Activated CD4-positive, alpha-beta T cell treated with anti-CD3 and anti-CD28 coated beads for 48 hours (primary cell): Measurements from ENCODE around the gene BMS1.
"Not testable (repeated sequence)": the region's sequence is repeated elsewhere in the genome, so short reads cannot be mapped to it uniquely, and the experiment has no call there.

ENCODE experiments used
- DNase-seq: peaks from one replicate; pipeline ENCODE4 v3.0.0-alpha.2; 2020

Gene BMS1, protein sequence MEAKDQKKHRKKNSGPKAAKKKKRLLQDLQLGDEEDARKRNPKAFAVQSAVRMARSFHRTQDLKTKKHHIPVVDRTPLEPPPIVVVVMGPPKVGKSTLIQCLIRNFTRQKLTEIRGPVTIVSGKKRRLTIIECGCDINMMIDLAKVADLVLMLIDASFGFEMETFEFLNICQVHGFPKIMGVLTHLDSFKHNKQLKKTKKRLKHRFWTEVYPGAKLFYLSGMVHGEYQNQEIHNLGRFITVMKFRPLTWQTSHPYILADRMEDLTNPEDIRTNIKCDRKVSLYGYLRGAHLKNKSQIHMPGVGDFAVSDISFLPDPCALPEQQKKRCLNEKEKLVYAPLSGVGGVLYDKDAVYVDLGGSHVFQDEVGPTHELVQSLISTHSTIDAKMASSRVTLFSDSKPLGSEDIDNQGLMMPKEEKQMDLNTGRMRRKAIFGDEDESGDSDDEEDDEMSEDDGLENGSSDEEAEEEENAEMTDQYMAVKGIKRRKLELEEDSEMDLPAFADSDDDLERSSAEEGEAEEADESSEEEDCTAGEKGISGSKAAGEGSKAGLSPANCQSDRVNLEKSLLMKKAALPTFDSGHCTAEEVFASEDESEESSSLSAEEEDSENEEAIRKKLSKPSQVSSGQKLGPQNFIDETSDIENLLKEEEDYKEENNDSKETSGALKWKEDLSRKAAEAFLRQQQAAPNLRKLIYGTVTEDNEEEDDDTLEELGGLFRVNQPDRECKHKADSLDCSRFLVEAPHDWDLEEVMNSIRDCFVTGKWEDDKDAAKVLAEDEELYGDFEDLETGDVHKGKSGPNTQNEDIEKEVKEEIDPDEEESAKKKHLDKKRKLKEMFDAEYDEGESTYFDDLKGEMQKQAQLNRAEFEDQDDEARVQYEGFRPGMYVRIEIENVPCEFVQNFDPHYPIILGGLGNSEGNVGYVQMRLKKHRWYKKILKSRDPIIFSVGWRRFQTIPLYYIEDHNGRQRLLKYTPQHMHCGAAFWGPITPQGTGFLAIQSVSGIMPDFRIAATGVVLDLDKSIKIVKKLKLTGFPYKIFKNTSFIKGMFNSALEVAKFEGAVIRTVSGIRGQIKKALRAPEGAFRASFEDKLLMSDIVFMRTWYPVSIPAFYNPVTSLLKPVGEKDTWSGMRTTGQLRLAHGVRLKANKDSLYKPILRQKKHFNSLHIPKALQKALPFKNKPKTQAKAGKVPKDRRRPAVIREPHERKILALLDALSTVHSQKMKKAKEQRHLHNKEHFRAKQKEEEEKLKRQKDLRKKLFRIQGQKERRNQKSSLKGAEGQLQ

DNA sequence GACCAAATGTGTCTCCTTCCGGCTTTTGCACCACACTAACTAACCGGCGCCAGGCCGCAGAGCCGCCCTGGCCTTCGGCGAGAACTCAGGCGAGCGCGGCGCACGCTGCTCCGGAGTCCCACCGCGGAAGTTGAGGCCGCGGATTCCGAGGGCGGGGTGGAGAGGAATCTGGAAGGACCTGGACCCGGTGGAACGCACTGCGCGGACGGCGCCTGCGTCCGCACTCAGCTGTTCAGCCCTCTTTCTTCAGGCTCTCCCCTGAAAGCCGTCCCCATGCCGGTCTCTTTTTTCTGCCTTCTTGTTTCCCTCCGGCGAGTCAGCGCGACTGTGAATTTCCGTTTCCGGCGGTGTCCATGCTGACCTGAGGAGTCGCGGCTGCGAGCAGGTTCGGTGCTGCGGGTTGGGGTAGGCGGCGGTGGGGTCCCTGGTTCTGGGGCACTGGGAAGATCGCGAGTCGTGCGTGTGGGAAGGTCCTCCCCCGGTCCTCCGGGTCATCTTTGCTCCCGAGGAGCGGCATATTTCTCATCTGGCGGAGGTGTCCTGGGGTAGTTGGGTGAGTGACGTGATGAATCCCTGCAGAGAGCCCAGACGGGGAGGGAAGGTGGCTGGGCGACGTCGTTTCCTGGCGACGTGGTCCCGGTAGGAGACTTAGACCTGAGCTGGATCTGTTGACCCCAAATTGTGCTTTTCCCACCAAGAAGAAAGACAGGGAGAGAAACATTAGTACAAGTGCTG, at the start of gene BMS1:
Gene BMS1 (plus strand): TSS at position 350 of the 735 bp plus-strand sequence. CDS start 1,600 bp downstream, outside the sequence.
- DNase-seq: peak; percentile 92

DNA sequence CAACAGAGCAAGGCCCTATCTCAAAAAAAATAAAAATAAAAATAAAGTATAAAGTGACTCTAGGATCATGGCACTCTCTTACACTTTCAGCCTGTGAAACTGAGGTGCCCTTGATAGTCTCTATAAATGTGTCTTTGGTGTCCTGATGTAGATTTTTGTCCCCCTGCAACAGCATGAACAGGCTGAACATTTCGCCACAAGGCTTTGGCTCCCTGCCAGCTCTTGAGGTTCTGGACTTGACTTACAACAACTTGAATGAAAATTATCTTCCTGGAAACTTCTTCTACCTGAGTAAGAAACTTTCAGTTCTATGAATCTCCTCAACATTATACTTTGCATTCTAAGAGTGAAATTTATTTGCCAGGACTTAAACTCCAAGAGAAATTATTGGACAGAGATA, 48.1 kb upstream of the BMS1 start:
- DNase-seq: peak; percentile 9

DNA sequence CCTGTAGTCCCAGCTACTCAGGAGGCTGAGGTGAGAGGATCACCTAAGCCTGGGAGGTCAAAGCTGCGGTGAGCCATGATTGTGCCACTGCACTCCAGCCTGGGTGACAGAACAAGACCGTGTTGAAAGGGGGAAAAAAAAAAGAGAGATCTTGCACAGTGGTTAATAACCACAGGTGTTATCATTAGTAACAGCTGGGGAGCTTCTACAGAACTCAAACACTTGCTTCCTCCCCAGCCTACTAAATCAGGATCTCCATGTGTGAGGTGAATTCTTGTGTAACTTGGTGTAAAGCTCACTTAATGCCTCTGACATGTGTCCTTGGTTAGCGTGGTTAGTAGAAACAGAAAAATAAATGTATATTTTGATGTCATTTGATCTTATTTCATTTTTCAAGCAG, 43.9 kb upstream of the BMS1 start:
- DNase-seq: no peak

DNA sequence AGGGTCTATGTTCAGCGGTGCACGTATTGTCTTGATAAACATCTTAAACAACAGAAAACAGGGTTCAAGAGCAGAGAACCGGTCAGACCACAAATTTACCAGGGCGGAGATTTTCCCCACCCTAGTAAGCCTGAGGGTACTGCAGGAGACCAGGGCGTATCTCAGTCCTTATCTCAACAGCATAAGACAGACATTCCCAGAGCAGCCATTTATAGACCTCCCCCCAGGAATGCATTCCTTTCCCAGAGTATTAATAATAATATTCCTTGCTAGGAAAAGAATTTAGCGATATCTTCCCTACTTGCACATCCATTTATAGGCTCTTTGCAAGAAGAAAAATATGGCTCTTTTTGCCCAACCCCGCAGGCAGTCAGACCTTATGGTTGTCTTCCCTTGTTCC, 41.1 kb upstream of the BMS1 start:
- DNase-seq: not testable (repeated sequence)

DNA sequence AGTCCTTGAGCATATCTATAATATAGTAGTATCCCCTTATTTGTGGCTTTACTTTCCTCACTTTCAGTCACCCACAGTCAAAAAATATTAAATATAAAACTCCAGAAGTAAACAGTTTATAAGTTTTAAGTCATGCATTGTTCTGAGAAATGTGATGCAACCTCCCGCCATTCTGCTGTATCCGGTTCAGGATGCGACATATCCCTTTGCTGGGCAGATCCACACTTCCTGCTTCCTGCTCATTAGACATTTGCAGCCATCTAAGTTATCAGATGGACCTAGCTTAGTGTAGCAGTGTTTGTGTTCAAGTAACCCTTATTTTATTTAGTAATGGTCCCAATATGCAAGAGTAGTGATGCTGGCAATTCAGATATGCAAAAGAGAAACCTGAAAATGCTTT, 38.9 kb upstream of the BMS1 start:
- no peak for DNase-seq

DNA sequence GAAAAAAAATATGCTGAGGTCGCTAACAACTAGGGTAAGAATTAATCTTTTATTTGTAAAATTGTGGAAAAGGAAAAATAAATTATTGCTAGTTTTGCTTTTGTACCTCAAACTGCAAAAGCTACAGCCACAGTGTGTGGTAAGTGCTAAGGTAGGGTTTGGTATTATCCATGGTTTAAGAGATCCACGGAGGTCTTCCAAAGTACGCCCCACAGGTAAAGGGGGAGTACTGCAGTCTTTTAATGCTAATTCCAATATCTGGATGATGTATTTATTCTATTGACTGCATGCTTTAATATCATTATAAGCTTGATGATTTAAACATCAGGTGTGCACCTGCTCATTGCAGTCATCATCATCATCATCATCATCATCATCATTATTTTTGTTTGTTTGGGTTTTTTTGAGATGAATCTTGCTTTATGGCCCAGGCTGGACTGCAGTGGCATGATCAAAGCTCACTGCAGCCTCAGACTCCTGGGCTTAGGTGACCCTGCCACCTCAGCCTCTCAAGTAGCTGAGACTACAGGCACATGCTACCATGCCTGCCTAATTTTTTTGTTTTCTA, 38.4 kb upstream of the BMS1 start:
- DNase-seq: no peak

DNA sequence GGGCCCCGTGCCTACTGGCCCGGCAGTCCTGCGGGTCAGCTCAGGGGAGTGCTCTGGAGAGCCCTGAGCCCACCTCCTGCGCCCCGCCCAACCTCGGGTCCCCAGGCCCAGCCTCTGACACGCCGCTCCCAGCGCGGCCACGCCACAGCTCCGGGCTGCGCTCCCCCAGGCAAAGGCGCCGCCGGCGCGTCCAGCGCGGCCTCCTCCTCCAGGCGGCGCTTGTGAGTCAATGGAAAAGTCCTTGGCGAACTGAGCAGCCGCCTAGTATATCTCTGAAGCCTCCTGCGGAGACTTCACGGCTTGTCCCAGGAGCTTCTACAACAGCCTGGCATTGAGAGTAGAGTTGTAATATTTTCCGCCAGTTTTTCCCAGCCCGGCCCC, 29.5 kb upstream of the BMS1 start:
- peak; percentile 85 for DNase-seq

DNA sequence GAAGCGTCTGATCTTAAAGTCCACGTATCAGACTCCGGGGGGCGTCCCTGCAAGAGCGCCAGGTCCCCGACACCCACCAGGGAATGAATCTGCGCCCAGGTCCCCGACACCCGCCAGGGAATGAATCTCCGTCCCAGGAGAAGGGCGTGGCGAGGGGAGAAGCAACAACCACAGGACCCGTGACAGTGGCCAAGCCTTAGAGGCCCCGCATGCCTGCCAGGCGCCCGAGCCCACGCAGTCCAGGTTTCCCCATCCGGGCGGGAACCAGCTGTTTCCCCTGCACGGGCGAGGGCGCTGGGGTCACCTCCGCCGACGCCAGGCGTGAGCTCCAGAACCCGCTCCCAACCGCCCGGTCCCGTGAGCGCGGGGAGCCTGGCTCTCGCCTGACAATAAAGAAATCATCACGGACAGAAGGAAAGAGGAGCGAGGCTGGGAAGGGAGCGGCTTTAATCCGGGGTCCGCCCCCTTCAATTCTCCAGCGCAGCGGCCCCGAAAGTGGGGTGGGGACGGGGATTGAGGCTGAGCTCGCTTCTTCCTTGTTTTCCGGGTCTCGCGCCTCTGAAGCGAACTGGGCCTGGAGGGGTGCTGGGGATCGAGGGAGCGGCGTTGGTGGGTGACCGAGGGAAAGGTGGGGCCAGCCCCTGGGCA, 29.0 kb upstream of the BMS1 start:
- DNase-seq: peak; percentile 20

DNA sequence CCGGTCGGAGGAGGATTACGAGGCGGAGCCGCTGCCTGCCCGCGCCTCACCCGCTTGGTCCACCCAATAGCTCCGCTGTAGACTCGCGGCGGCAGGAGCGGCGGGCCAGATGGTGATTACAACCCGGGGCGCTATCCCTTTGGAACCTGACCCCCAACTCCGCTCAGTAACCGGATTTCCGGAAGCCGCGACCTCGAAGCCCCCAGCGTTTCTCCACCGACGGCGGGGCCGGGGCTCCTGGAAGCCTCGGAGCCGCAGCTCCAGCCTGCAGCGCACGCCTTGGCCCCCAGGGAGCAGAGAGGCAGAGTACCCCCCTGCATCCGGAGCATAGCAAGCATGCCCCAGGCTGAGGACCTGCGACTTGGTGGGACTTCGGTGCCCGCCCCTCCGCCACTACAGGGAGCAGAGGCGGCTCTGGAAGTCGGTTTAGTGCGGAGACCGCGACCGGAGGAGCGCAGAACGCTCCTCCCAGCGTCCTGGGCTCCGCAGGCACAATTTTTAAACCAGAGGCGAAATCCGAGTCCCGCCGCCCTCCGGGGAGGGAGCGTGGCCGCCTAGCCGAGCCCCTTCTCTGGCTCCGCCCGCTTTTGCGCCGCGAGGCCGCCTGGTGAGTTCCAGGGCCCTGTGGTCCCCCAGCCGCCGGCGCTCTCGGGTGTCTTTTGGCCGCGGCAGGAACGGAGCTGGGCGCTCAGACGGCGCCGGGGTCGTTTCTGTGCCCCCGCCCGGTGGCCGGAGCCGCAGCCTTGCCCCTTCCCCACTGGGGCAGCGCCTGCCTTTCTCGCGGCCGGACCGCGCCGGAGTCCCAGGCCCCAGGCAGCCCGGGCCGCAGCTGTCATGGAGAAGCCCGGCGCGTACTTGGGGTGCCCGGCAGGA, 28.2 kb upstream of the BMS1 start:
- peak; percentile 33 for DNase-seq

DNA sequence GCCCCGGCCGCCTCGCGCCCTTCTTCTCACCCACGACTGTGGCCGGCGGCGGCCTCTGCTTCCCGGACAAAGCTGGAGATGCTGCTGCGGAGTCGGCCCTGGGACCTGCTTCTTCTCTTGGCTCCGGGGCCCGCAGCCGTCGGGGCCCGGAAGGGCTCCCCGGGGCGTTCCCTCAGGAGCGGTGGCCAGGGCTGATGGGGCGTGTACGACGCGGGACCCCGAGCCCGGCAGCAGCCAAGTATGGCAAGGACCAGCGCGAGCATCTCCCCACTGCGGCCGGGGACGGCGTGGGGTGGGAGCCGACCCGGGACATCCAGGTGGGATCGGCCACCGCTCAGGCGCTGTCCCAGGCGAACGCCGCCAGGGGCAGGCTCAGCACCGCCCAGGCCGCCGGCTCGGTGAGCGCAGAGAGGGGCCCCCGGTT, 27.6 kb upstream of the BMS1 start:
- peak; percentile 6 for DNase-seq

DNA sequence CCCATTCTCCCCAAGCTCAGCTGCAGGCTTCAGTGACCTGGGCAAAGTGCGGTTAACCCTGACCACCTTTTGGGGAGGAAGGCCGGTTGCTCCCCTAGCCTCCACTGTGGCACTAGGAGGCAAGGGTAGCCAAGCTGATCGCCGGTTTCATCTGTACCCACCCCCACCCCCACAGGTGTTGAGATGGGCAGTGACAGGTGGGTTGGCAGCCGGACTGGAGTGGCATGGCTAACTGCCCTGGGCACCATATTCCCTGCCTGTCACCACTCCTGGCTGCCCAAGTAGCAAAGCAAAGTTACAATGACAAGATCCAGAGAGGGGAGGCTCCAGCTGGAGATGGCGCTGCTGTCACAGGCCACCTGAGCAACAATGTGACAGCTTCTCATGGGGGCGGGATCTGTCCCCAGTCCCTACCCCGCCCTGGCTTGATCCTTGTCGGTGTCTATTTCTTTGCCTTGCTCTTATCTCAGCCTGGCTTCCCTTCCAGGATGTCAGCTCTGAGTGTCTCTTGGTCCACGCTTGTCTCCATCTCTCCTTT, 27.0 kb upstream of the BMS1 start:
- DNase-seq: no peak

DNA sequence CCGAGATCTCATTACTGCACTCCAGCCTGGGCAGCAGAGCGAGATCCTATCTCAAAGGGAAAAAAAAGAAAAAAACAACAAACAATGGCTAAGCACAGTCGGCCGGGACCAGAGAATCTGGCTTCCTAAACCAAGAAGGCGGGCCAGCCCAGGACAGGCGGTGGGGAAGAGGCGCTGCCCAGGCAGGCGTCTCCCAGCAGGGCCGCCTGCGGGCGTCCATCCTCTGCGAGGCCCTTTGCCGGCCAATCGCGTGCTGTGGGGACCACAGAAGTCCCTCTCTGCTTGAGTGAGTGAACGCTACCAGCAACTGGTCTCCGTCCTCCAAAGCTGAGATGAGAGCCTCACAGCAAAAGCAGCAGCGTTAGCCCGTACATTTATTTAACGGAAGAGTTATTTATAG, 14.7 kb upstream of the BMS1 start:
- DNase-seq: no peak

DNA sequence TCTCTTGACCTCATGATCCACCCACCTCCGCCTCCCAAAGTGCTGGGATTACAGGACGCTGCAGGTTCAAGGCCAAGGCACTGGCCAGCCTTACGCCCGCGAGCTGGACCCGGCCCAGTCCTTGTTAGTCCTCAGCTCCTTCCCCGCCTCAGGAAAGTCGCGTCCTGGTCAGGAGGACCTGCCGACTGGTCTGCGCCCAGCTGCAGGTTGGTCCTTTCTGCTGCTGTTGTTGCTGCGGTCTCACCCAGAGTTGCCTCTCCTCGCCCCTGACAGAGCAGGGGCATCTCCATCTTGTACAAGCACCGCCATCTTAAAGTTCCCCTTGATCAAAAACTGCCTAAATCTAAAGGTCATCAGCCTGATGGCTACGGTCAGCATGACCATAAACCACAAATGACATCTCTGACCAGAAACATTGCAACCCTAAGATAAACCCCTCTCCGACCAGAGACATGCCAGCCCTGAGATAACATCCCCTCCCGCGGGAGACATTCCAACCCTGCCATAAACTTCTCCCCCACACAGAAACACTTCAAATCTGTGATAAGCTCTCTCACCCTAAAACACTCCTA, 13.9 kb upstream of the BMS1 start:
- no peak for DNase-seq

DNA sequence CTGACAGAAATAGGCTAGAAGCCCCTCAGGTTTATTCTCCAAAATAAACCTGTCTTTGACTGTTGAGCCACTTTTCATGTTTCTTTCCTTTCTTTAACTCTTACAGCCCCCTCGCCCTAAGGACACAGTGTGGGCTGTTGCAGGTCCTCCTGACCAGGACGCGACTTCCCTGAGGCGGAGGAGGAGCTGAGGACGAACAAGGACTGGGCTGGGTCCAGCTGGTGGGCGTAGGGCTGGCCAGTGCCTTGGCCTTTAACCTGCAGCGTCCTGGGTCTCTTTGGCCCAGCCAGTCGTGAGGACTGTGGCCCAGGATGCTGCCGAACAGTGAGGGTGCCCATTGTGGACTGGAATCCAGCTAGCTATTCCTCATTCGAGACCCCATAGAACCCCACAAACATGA, 13.4 kb upstream of the BMS1 start:
- DNase-seq: no peak

DNA sequence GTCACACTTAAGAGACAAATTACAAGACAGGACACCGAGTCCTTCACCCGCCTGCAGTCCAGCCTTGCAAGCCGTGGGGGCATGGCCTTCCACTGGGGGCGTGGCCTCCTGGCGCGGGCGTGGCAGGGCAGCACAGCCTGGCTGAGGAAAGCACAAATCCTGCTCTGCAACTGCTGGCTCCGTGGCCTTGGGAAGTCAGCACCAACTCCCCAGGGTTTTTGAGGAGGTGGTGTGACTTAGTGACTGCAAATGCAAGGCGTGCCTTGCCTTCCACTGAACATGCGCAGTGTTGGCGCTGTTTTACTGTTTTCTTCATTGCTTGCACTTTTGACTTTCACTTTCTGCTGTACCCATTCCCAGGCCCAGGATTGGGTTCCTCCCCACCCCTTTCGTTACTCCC, 12.9 kb upstream of the BMS1 start:
- DNase-seq: no peak

DNA sequence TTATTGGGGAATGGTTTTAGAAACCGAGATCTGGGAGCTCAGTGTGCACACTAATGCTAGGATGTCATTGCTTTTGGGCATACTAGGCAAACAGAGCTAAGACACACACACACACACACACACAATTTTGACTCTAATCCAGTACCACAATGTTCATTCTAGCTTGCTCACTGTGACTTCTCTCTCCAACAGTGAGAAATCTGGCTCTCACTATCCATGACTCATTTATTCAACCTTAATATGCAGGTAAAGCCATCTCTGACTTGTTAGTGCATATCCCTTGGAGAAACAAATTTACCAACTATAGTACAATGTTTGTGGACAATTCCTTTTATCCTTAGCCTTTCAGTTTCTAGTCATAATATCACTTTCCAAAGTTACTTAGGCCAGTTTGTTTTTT, 5.9 kb upstream of the BMS1 start:
- no peak for DNase-seq

DNA sequence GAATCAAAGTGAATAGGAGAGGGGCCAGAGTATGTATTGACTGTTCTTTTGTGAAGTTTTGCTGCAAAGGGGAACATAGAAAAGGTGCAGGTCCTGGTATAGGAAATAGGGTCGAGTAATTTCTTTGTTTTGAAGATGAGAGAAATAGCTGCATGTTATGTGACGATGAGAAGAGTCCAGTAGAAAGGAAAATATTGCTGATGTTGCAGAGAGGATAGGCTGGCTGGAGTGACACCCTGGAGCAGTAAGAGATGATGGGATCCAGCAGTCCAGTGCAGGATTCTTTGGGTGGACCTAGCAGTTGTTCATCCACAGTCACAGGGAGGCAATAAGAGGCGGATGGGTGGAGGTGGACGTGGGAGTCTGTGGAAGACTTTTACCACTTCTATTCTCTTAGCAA, 2.1 kb upstream of the BMS1 start:
- DNase-seq: no peak

DNA sequence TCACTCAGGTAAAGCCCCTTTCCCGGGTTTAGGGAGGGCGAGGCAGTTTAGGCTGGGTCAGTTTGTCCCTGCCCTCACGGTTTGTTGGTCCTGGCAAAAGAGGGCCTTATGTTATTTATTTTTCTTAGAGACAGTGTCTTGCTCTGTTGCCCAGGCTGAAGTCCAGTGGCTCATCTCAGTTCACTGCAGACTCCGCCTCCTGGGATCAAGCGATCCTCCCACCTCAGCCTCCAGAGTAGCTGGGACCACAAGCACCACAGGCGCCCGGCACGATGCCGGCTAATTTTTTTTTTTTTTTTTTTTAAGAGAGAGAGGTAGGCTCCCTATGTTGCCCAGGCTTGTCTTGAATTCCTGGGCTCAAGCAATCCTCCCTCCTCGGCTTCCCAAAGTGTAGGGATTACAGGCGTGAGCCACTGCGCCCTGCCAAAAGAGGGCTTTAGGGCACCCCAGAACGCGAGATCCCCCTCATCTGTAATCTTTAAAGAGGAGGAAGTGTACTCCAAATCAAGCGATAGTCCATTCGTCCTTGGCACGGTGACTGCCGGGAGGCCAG, 626 bp upstream of the BMS1 start:
- DNase-seq: peak; percentile 29

DNA sequence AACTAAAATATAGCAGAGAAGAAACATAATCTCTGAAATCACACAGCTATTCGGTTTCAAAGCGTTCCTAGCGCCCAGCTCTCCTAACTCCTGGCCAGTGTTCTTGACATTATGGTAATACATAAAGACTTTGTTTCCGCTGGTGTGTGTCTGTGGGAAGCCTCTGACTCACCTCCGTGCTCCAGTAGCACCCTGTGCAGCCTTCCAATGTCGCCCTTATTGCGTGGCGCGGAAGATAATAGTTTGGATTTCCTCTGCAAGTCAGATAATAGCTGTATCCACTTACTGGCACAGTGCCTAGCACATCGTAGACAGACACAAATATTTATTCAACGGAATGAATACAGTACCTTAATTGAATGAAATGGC, 570 bp downstream of the BMS1 start:
- DNase-seq: peak; percentile 35

DNA sequence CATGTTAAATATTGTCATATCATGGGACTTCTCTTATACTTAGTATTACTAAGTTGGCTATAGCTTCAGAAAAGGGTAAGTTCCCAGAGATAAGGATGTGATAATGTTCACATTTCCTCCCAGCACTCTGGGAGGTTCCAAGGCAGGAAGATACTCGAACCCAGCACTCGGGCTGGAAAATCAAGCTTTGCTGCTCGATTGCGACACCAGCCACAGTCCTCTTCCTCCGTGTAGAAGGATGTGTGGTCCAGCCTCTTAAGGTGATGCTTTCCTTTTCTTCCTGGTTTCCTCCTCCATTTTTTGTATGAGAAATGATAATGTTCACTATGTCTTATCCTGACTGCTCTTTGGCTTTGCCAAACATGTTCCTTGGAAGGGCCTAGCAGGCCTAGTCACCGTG, 3.2 kb downstream of the BMS1 start:
- no peak for DNase-seq
